Esophagus muscularis mucosa (tissue), 4 donors: Measurements from ENCODE around the gene DAB1.

Experiments used
- EP300 ChIP-seq: sonication (generic); formaldehyde crosslinking; IDR thresholded peaks from one replicate; pipeline ENCODE4 v1.6.1; 2017; ENCODE audit warnings: antibody characterized with exemption
- POLR2A ChIP-seq: fragments of 450-650 bp; IDR thresholded peaks from one replicate; pipeline ENCODE4 v1.6.1; 2017; ENCODE audit warnings: antibody characterized with exemption, moderate library complexity, mild to moderate bottlenecking, low read depth
- POLR2AphosphoS5 ChIP-seq, 2 donors: sonication (generic); formaldehyde crosslinking; IDR thresholded peaks; one replicate each; pipeline ENCODE4 v1.6.1; 2017; ENCODE audit warnings: antibody characterized with exemption in 2 of 2
- TF ChIP-seq, protein P1 (sequence below), 3 experiments: fragments of 200-600 bp in 2 of 3; fragments of 450-650 bp in 1 of 3; sonication (generic) in 2 of 3; IDR thresholded peaks; one replicate each; pipeline ENCODE4 v1.5.1; 2017 to 2019; ENCODE audit warnings: antibody characterized with exemption in 3 of 3, mild to moderate bottlenecking in 2 of 3, moderate library complexity in 1 of 3

DNA sequence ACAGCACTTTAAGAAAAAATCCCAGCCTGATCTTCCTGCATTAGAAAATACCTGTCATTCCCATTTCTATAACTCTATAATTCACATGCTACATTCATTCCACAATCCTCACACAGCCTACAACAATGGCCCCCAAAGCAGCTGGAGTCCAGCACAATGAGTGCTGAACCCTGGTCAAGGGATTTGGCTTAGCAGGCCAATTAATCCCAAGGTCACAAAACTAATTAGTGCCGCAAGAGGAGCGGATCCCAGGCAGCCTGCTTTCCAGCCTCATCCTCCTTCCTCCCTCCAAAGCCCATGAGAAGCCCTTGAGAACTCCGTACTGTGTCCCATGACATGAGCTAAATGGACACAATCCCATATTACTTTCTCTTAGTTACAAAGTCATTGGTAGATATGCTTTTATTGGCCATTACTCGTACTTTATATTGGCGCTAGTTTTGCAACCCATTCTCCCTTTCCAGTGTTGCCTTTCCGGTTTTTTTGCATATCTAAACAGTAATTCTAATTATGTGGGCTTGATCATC lies 94.8 kb downstream of the DAB1 start:
- TF ChIP-seq, protein P1, sequence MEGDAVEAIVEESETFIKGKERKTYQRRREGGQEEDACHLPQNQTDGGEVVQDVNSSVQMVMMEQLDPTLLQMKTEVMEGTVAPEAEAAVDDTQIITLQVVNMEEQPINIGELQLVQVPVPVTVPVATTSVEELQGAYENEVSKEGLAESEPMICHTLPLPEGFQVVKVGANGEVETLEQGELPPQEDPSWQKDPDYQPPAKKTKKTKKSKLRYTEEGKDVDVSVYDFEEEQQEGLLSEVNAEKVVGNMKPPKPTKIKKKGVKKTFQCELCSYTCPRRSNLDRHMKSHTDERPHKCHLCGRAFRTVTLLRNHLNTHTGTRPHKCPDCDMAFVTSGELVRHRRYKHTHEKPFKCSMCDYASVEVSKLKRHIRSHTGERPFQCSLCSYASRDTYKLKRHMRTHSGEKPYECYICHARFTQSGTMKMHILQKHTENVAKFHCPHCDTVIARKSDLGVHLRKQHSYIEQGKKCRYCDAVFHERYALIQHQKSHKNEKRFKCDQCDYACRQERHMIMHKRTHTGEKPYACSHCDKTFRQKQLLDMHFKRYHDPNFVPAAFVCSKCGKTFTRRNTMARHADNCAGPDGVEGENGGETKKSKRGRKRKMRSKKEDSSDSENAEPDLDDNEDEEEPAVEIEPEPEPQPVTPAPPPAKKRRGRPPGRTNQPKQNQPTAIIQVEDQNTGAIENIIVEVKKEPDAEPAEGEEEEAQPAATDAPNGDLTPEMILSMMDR (IDR thresholded peaks at IDR 0.05): no peak
- no peak for TF ChIP-seq POLR2A
- TF ChIP-seq POLR2AphosphoS5 (IDR thresholded peaks at IDR 0.05): no peak
- TF ChIP-seq EP300: no peak
